Liver (tissue), 9 donors: ENCODE results near the gene TMEM214. TPM values are rescaled to one million over a fixed set of nuclear protein-coding genes. Genes with fewer than 3 reads are reported as not detected.

Experiments used
- DNase-seq: peaks from one replicate; pipeline ENCODE4 v3.0.0-alpha.2; 2017; ENCODE audit warnings: low spot score
- H3K27ac ChIP-seq, 2 donors: one replicate each; pipeline ENCODE4 v1.7.0; 2013; ENCODE audit warnings: inconsistent platforms in 2 of 2, low read length in 2 of 2, control low read depth in 1 of 2, low read depth in 1 of 2, mild to moderate bottlenecking in 1 of 2
- H3K27me3 ChIP-seq, 4 donors: one replicate each; pipeline versions ENCODE4 v1.6.1 to v1.7.0; 2013; ENCODE audit warnings: low read length in 3 of 4, inconsistent platforms in 1 of 4, mild to moderate bottlenecking in 1 of 4, moderate library complexity in 1 of 4; ENCODE audit not compliant: control insufficient read depth in 4 of 4, insufficient read depth in 4 of 4
- H3K36me3 ChIP-seq, 4 donors: one replicate each; pipeline versions ENCODE4 v1.6.1 to v1.7.0; 2013; ENCODE audit warnings: low read length in 3 of 4, mild to moderate bottlenecking in 3 of 4, low read depth in 1 of 4, moderate library complexity in 1 of 4; ENCODE audit not compliant: control insufficient read depth in 4 of 4, insufficient read depth in 3 of 4
- H3K4me1 ChIP-seq, 4 donors: one replicate each; pipeline versions ENCODE4 v1.6.1 to v1.7.0; 2013; ENCODE audit warnings: low read length in 3 of 4, mild to moderate bottlenecking in 3 of 4, moderate library complexity in 1 of 4; ENCODE audit not compliant: control insufficient read depth in 4 of 4, insufficient read depth in 4 of 4
- H3K4me3 ChIP-seq, 3 donors: one replicate each; pipeline versions ENCODE4 v1.6.1 to v1.7.0; 2013; ENCODE audit warnings: low read length in 3 of 3, control low read depth in 1 of 3, low read depth in 1 of 3, mild to moderate bottlenecking in 1 of 3
- H3K9ac ChIP-seq, 2 donors: one replicate each; pipeline ENCODE4 v1.7.0; 2013; ENCODE audit warnings: low read length in 2 of 2, mild to moderate bottlenecking in 2 of 2, moderate library complexity in 2 of 2, control low read depth in 1 of 2, low read depth in 1 of 2
- H3K9me3 ChIP-seq, 4 donors: one replicate each; pipeline versions ENCODE4 v1.6.1 to v1.7.0; 2013; ENCODE audit warnings: low read length in 3 of 4; ENCODE audit not compliant: control insufficient read depth in 4 of 4
- ATF3 ChIP-seq: IDR thresholded peaks from 2 replicates; pipeline ENCODE4 v1.6.1; 2016; ENCODE audit warnings: antibody characterized with exemption
- FOXA1 ChIP-seq: IDR thresholded peaks from 2 replicates; pipeline ENCODE4 v1.6.1; 2016; ENCODE audit warnings: antibody characterized with exemption
- FOXA2 ChIP-seq: IDR thresholded peaks from 2 replicates; pipeline ENCODE4 v1.6.1; 2016; ENCODE audit warnings: antibody characterized with exemption
- GABPA ChIP-seq, 2 donors: IDR thresholded peaks in 1 of 2; conservative IDR thresholded peaks in 1 of 2; 2 replicates each; pipeline ENCODE4 v1.6.1; 2016; ENCODE audit warnings: antibody characterized with exemption in 2 of 2, mild to moderate bottlenecking in 1 of 2, moderate library complexity in 1 of 2
- HNF4G ChIP-seq: IDR thresholded peaks from 2 replicates; pipeline ENCODE4 v1.6.1; 2016; ENCODE audit warnings: antibody characterized with exemption
- NR2F2 ChIP-seq: IDR thresholded peaks from 2 replicates; pipeline ENCODE4 v1.6.1; 2016; ENCODE audit warnings: antibody characterized with exemption
- RAD21 ChIP-seq, 2 donors: IDR thresholded peaks; 2 replicates each; pipeline ENCODE4 v1.6.1; 2016; ENCODE audit warnings: antibody characterized with exemption in 2 of 2, mild to moderate bottlenecking in 2 of 2
- RXRA ChIP-seq, 2 donors: IDR thresholded peaks; 2 replicates each; pipeline ENCODE4 v1.6.1; 2017 to 2018; ENCODE audit warnings: antibody characterized with exemption in 2 of 2, mild to moderate bottlenecking in 1 of 2
- SP1 ChIP-seq: IDR thresholded peaks from 2 replicates; pipeline ENCODE4 v1.6.1; 2018; ENCODE audit warnings: antibody characterized with exemption, mild to moderate bottlenecking
- WGBS: extraction: QIAGEN DNeasy Blood & Tissue Kit; methylation state at CpG from one replicate; pipeline ENCODE4 v1.1.7; 2013; 5-methylcytosine and 5-hydroxymethylcytosine counted together
- polyA plus RNA-seq, 2 donors: library from polyadenylated mRNA; stranded (reverse) in 1 of 2; unstranded in 1 of 2; fragments of 200-250 nt in 1 of 2; fragments of >200 nt in 1 of 2; fragmentation: Nextera tagmentation in 1 of 2; extraction: Ambion mirVana in 1 of 2; gene quantifications; one replicate each; pipeline versions ENCODE4 v1.2.1 to v1.2.3, GENCODE V29; 2013 to 2015
- total RNA-seq, 2 donors: library from RNA; depleted of rRNA; stranded (reverse); fragments of >200 nt; gene quantifications; one replicate each; pipeline ENCODE4 v1.2.3, GENCODE V29; 2014
- TF ChIP-seq, protein P1 (sequence below): IDR thresholded peaks from 2 replicates; pipeline ENCODE4 v1.6.1; 2016; ENCODE audit warnings: antibody characterized with exemption, mild to moderate bottlenecking
- TF ChIP-seq, protein P2 (sequence below): fragments of 150-350 bp; IDR thresholded peaks from 2 replicates; pipeline ENCODE4 v1.5.1; 2017; ENCODE audit warnings: improper control_type of control experiment, low read depth, low read length; ENCODE audit not compliant: missing input control
- TF ChIP-seq, protein P3 (sequence below): IDR thresholded peaks from 2 replicates; pipeline ENCODE4 v1.6.1; 2016; ENCODE audit warnings: antibody characterized with exemption
- donor health status: healthy.
- donor health status: healthy.
- donor health status: healthy.
- donor health status: healthy.
- donor health status: healthy.

Gene TMEM214
- total and polyA plus RNA-seq, 4 donors = 17.1 to 53.4 (median 38.4) TPM

DNA sequence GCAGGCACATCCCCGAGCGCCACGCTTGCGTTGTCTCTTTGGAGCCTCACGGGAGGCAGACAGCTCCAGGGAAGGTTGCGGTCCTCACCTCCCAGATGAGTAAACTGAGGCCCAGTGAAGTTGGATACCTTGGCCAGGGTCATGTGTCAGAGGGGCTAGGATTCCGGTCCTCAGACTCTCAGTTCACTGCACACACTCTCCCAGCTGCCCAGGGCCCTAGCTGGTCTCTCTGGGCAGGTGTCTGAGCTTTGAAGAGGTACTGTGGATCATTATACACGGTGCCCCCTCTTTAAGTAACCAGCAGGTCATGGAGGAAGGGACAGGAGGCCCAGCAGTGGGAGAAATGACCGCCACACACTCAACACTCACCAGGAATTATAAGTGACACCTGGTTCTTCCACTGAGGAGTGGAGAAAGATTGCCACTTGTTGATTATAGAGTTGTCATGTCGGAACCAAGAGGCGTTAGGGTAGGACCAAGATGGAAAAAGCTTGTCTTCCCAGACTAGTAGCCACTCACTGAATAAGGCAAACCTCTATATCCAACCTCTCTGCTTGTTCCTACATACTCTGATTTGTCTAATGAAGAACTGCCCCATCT lies 588 bp downstream of the TMEM214 start (continued):
- TF ChIP-seq, protein P1, sequence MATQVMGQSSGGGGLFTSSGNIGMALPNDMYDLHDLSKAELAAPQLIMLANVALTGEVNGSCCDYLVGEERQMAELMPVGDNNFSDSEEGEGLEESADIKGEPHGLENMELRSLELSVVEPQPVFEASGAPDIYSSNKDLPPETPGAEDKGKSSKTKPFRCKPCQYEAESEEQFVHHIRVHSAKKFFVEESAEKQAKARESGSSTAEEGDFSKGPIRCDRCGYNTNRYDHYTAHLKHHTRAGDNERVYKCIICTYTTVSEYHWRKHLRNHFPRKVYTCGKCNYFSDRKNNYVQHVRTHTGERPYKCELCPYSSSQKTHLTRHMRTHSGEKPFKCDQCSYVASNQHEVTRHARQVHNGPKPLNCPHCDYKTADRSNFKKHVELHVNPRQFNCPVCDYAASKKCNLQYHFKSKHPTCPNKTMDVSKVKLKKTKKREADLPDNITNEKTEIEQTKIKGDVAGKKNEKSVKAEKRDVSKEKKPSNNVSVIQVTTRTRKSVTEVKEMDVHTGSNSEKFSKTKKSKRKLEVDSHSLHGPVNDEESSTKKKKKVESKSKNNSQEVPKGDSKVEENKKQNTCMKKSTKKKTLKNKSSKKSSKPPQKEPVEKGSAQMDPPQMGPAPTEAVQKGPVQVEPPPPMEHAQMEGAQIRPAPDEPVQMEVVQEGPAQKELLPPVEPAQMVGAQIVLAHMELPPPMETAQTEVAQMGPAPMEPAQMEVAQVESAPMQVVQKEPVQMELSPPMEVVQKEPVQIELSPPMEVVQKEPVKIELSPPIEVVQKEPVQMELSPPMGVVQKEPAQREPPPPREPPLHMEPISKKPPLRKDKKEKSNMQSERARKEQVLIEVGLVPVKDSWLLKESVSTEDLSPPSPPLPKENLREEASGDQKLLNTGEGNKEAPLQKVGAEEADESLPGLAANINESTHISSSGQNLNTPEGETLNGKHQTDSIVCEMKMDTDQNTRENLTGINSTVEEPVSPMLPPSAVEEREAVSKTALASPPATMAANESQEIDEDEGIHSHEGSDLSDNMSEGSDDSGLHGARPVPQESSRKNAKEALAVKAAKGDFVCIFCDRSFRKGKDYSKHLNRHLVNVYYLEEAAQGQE = no peak
- no peak for TF ChIP-seq HNF4G
- TF ChIP-seq, protein P2, sequence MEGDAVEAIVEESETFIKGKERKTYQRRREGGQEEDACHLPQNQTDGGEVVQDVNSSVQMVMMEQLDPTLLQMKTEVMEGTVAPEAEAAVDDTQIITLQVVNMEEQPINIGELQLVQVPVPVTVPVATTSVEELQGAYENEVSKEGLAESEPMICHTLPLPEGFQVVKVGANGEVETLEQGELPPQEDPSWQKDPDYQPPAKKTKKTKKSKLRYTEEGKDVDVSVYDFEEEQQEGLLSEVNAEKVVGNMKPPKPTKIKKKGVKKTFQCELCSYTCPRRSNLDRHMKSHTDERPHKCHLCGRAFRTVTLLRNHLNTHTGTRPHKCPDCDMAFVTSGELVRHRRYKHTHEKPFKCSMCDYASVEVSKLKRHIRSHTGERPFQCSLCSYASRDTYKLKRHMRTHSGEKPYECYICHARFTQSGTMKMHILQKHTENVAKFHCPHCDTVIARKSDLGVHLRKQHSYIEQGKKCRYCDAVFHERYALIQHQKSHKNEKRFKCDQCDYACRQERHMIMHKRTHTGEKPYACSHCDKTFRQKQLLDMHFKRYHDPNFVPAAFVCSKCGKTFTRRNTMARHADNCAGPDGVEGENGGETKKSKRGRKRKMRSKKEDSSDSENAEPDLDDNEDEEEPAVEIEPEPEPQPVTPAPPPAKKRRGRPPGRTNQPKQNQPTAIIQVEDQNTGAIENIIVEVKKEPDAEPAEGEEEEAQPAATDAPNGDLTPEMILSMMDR = no peak
- no peak for TF ChIP-seq SP1

DNA sequence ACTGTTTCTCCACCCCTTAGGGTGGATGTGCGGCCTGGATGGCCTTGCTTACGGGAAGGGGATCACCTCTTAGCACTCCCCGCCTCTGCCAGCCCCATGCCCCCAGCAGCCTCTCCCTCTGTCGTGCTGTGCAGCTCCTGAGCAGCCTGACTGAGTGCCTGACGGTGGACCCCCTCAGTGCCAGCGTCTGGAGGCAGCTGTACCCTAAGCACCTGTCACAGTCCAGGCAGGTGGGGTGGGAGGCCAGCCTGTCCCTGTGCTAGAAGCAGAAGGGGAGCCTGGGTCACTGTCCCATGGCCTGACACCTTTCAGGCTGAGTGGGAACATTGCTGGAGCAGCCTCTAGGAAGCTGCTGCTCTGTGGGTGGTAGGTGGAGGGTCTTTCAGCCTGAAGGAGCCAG lies 5.2 kb downstream of the TMEM214 start:
- 95% methylated on average over 6 of the region's 6 CpGs for WGBS
- Histone ChIP-seq H3K4me1 (peaks cover 2 to 21% (median 12%) of the 10 kb centered on the region in 4 donors), H3K9me3 (no peaks in the 10 kb centered on the region), H3K36me3 (peaks cover 25 to 75% (median 57%) of the 10 kb centered on the region in 4 donors), H3K27me3 (no peaks in the 10 kb centered on the region), H3K9ac (no peak overlapping the region), H3K4me3 (no peak overlapping the region), H3K27ac (no peak overlapping the region)
- no peak for TF ChIP-seq NR2F2
- no peak for TF ChIP-seq ATF3
- TF ChIP-seq FOXA2 = no peak
- TF ChIP-seq RAD21 (IDR thresholded peaks at IDR 0.05) = no peak
- no peak for TF ChIP-seq FOXA1
- TF ChIP-seq RXRA (IDR thresholded peaks at IDR 0.05) = no peak
- TF ChIP-seq, protein P3, sequence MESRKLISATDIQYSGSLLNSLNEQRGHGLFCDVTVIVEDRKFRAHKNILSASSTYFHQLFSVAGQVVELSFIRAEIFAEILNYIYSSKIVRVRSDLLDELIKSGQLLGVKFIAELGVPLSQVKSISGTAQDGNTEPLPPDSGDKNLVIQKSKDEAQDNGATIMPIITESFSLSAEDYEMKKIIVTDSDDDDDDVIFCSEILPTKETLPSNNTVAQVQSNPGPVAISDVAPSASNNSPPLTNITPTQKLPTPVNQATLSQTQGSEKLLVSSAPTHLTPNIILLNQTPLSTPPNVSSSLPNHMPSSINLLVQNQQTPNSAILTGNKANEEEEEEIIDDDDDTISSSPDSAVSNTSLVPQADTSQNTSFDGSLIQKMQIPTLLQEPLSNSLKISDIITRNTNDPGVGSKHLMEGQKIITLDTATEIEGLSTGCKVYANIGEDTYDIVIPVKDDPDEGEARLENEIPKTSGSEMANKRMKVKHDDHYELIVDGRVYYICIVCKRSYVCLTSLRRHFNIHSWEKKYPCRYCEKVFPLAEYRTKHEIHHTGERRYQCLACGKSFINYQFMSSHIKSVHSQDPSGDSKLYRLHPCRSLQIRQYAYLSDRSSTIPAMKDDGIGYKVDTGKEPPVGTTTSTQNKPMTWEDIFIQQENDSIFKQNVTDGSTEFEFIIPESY = no peak
- no peak for TF ChIP-seq GABPA (IDR thresholded peaks at IDR 0.05 in 1 of 2, conservative IDR thresholded peaks at IDR 0.05 in 1 of 2)
- no peak for TF ChIP-seq HNF4G
- DNase-seq = no peak
